Fibroblast of lung (primary cell): ENCODE data around the gene ZDHHC13. TPM values are rescaled to one million over a fixed set of nuclear protein-coding genes. Genes with fewer than 3 reads are reported as not detected.

ENCODE experiments used
- DNase-seq, 2 donors: peaks; one replicate each; pipeline versions ENCODE4 v3.0.0 to v3.0.0-alpha.2; 2010; ENCODE audit warnings: low read depth in 2 of 2
- H2AFZ ChIP-seq: 2 replicates; pipeline ENCODE4 v1.5.1; 2012; ENCODE audit warnings: low read length, control low read depth, inconsistent platforms
- H3K27ac ChIP-seq: 2 replicates; pipeline ENCODE4 v1.5.1; 2011; ENCODE audit warnings: low read length, control low read depth; ENCODE audit not compliant: insufficient read depth
- H3K27me3 ChIP-seq: 2 replicates; pipeline ENCODE4 v1.5.1; 2011; ENCODE audit warnings: mild to moderate bottlenecking, low read length; ENCODE audit not compliant: control insufficient read depth, insufficient read depth
- H3K36me3 ChIP-seq: 2 replicates; pipeline ENCODE4 v1.5.1; 2011; ENCODE audit warnings: low read length; ENCODE audit not compliant: control insufficient read depth, insufficient read depth
- H3K4me1 ChIP-seq: 2 replicates; pipeline ENCODE4 v1.5.1; 2011; ENCODE audit warnings: low read length; ENCODE audit not compliant: control insufficient read depth, insufficient read depth; ENCODE audit errors: extremely low read depth
- H3K4me2 ChIP-seq: 2 replicates; pipeline ENCODE4 v1.5.1; 2011; ENCODE audit warnings: low read length, control low read depth; ENCODE audit not compliant: insufficient read depth; ENCODE audit errors: extremely low read depth
- H3K4me3 ChIP-seq, 4 experiments: fragments of 200-600 bp in 1 of 4; sonication (generic) in 1 of 4; replicated peaks in 1 of 4; 2 replicates each; pipeline ENCODE4 v1.5.1; 2011 to 2016; ENCODE audit warnings: low read length in 4 of 4, low read depth in 3 of 4, mild to moderate bottlenecking in 3 of 4, control low read depth in 2 of 4, inconsistent platforms in 1 of 4, mixed read lengths in 1 of 4; ENCODE audit not compliant: insufficient read depth in 1 of 4; ENCODE audit errors: control extremely low read depth in 1 of 4
- H3K79me2 ChIP-seq: 2 replicates; pipeline ENCODE4 v1.5.1; 2012; ENCODE audit warnings: mild to moderate bottlenecking, low read length, inconsistent platforms; ENCODE audit not compliant: control insufficient read depth, insufficient read depth
- H3K9ac ChIP-seq: 2 replicates; pipeline ENCODE4 v1.5.1; 2011; ENCODE audit warnings: mild to moderate bottlenecking, low read length, control low read depth; ENCODE audit not compliant: insufficient read depth
- H3K9me3 ChIP-seq: 2 replicates; pipeline ENCODE4 v1.5.1; 2012; ENCODE audit warnings: low read depth, low read length; ENCODE audit not compliant: control insufficient read depth, insufficient read depth
- H4K20me1 ChIP-seq: 2 replicates; pipeline ENCODE4 v1.5.1; 2011; ENCODE audit warnings: low read length; ENCODE audit not compliant: control insufficient read depth, insufficient read depth; ENCODE audit errors: extremely low read depth
- EZH2 ChIP-seq: IDR thresholded peaks from 2 replicates; pipeline ENCODE4 v1.5.1; 2012; ENCODE audit warnings: low read length, control low read depth, mild to moderate bottlenecking; ENCODE audit errors: missing control alignments
- polyA plus RNA-seq, 2 donors: library from polyadenylated mRNA; depleted of rRNA in 1 of 2; stranded (reverse) in 1 of 2; unstranded in 1 of 2; fragments of >200 nt; gene quantifications; 2 replicates each; pipeline ENCODE4 v1.2.1, GENCODE V29; 2011 to 2012; ENCODE audit warnings: missing spikeins in 1 of 2
- total RNA-seq: library from RNA; depleted of rRNA; stranded (reverse); fragments of >200 nt; gene quantifications from 2 replicates; pipeline ENCODE4 v1.2.1, GENCODE V29; 2014
- TF ChIP-seq, protein P1 (sequence below), 2 donors: IDR thresholded peaks in 1 of 2; conservative IDR thresholded peaks in 1 of 2; 1 replicate in 1 of 2; 2 replicates in 1 of 2; pipeline ENCODE4 v1.5.1; 2011 to 2012; ENCODE audit warnings: low read length in 2 of 2, control low read depth in 1 of 2, inconsistent platforms in 1 of 2, low read depth in 1 of 2, mild to moderate bottlenecking in 1 of 2

The ZDHHC13 gene
- total and polyA plus RNA-seq, 2 donors (not counting 1 experiment from before 2014, with no cell fraction given): 11.1 to 16.1 TPM

DNA sequence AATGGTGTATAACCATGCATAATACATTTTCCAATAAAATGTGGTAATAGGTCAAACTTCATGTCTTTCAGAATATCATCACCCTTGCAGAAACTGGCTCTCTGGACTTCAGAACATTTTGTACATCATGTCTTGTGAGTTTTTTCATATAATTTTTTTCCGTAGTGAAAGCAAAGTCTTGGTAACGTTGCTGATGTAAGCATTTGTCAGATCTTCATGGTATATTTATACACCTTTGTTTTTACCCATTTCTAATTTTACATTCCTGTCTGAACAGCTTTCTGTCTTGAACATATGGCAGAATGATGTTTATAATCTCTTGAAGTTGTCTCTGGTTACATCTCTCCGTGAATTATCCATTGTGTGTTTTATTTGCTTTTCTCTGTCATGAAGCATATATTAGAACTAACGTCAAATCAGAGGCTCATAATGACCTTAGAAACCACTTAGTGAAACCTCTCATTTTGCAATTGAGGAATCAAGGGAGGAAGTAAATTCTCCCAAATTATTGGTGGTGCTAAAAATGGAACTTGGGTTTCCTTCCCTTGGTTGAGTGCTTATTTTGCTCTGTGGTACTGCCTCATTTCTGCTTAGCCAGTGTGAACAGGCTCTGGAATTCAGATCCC lies 47.4 kb downstream of the ZDHHC13 start:
- H4K20me1 ChIP-seq: no peaks in the 10 kb centered on the region
- H3K27me3 ChIP-seq: no peaks in the 10 kb centered on the region
- H3K9me3 ChIP-seq: no peaks in the 10 kb centered on the region
- no peak overlapping the region for H3K4me2 ChIP-seq
- no peak overlapping the region for H2AFZ ChIP-seq
- H3K9ac ChIP-seq: no peak overlapping the region
- no peak overlapping the region for H3K27ac ChIP-seq
- no peaks in the 10 kb centered on the region for H3K4me1 ChIP-seq
- no peaks in the 10 kb centered on the region for H3K79me2 ChIP-seq
- TF ChIP-seq EZH2: no peak
- TF ChIP-seq, protein P1, sequence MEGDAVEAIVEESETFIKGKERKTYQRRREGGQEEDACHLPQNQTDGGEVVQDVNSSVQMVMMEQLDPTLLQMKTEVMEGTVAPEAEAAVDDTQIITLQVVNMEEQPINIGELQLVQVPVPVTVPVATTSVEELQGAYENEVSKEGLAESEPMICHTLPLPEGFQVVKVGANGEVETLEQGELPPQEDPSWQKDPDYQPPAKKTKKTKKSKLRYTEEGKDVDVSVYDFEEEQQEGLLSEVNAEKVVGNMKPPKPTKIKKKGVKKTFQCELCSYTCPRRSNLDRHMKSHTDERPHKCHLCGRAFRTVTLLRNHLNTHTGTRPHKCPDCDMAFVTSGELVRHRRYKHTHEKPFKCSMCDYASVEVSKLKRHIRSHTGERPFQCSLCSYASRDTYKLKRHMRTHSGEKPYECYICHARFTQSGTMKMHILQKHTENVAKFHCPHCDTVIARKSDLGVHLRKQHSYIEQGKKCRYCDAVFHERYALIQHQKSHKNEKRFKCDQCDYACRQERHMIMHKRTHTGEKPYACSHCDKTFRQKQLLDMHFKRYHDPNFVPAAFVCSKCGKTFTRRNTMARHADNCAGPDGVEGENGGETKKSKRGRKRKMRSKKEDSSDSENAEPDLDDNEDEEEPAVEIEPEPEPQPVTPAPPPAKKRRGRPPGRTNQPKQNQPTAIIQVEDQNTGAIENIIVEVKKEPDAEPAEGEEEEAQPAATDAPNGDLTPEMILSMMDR (conservative IDR thresholded peaks at IDR 0.05 in 1 of 2, IDR thresholded peaks at IDR 0.05 in 1 of 2; ENCODE audit: low read depth in 1 of 2, low read length in 2 of 2): no peak
- H3K36me3 ChIP-seq: no peaks in the 10 kb centered on the region
- H3K4me3 ChIP-seq: no peak overlapping the region
- no peak for DNase-seq

GRCh38 chr11:19164881-19165280 lies 47.9 kb downstream of the ZDHHC13 start:
- H3K4me3 ChIP-seq: no peak overlapping the region
- no peak overlapping the region for H3K4me2 ChIP-seq
- H4K20me1 ChIP-seq: no peaks in the 10 kb centered on the region
- no peak for DNase-seq
- no peaks in the 10 kb centered on the region for H3K9me3 ChIP-seq
- no peak overlapping the region for H3K9ac ChIP-seq
- no peak for TF ChIP-seq EZH2
- TF ChIP-seq, protein P1 (conservative IDR thresholded peaks at IDR 0.05 in 1 of 2, IDR thresholded peaks at IDR 0.05 in 1 of 2; ENCODE audit: low read depth in 1 of 2, low read length in 2 of 2): no peak
- H3K27ac ChIP-seq: no peak overlapping the region
- no peaks in the 10 kb centered on the region for H3K36me3 ChIP-seq
- no peaks in the 10 kb centered on the region for H3K4me1 ChIP-seq
- no peaks in the 10 kb centered on the region for H3K27me3 ChIP-seq
- no peak overlapping the region for H2AFZ ChIP-seq
- H3K79me2 ChIP-seq: no peaks in the 10 kb centered on the region

DNA sequence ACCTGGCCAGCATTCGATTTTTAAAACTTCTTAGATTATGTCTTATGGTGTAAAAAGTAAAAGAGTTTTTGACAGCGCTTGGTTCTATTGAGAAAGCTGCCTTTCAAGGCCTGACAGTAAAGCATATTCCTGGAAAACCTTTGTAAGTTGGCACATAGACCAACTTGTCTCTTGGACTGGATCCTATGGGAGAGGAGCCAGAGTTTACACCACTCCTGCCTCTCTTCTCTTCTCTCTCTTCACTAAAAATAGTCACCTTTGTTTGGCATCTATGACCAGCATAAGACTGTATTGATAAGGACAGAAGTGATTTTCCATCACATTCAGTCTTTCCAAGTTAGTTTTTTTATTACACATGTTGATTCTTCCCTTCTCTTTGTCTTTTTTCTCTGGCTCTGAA lies 51.1 kb downstream of the ZDHHC13 start:
- Histone ChIP-seq H3K4me1 (no peaks in the 10 kb centered on the region), H3K27me3 (no peaks in the 10 kb centered on the region), H3K9me3 (no peaks in the 10 kb centered on the region), H3K4me2 (no peak overlapping the region), H2AFZ (no peak overlapping the region), H3K36me3 (no peaks in the 10 kb centered on the region), H3K79me2 (no peaks in the 10 kb centered on the region), H4K20me1 (no peaks in the 10 kb centered on the region), H3K4me3 (no peak overlapping the region), H3K27ac (no peak overlapping the region), H3K9ac (no peak overlapping the region)
- no peak for TF ChIP-seq EZH2
- TF ChIP-seq, protein P1 (conservative IDR thresholded peaks at IDR 0.05 in 1 of 2, IDR thresholded peaks at IDR 0.05 in 1 of 2; ENCODE audit: low read depth in 1 of 2, low read length in 2 of 2): no peak
- DNase-seq: no peak
